SU-DHL-6 (cell line): Measurements from ENCODE around the gene GCNT2.

Experiments
- CTCF ChIP-seq: fragments of 200-600 bp; sonication (generic); IDR thresholded peaks from one replicate; pipeline ENCODE4 v1.5.1; 2017; ENCODE audit warnings: antibody characterized with exemption, mild to moderate bottlenecking, low read length, moderate library complexity; ENCODE audit not compliant: insufficient read depth, poor library complexity, severe bottlenecking
- EZH2phosphoT487 ChIP-seq: fragments of 200-600 bp; sonication (generic), shearing (Covaris generic); conservative IDR thresholded peaks from 2 replicates; pipeline ENCODE4 v1.6.1; 2018; ENCODE audit warnings: mild to moderate bottlenecking, antibody characterized with exemption, low read length, moderate library complexity, mixed read lengths

- TF ChIP-seq EZH2phosphoT487 (no peak), CTCF (peak; percentile 94)
Observed at GRCh38 chr6:10510592-10511367, 10.4 kb upstream of the GCNT2 start.
